Measurements from ENCODE around the gene VWDE.
"Not testable (repeated sequence)": the region's sequence is repeated elsewhere in the genome, so short reads cannot be mapped to it uniquely, and the experiment has no call there.

VWDE gene

DNA sequence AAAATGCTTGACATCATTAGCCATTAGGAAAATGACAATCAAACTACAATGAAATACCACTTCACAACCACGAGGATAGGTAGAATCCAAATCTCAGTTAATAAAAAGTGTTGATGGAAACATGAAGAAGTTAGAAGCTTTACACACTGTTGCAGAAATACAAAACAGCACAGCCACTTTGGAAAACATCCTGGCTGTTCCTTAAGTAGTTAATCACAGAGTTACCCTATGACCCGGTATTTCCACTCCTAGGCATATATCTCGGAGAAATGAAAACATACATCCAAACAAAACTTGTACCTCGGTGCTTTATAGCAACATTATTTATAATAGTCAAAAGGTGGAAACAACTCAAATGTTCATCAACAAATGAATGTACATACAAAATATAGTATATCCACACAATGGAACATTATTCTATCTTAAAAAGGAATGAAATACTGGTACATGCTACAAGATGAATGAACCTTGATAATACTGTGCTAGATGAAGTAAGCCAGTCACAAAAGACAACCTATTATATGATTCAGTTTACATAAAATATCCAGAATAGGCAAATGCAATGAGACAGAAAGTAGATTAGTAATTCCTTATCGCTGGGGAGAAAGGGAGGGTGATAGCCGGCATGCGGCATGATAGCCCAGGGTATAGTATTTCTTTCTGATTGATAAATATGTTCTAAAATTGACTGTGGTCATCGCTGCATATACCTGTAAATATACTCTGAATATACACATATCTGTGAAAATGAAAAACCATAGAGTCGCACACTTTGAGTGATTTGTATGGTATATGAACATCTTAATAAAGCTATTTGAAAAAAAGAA lies 1.9 kb downstream of the VWDE start:
- no peak for DNase-seq (ENCODE audit: low spot score)

- DNase-seq (ENCODE audit: low spot score), result no peak
Measured at GRCh38 chr7:12398186-12398585, 5.5 kb downstream of the VWDE start.

DNA sequence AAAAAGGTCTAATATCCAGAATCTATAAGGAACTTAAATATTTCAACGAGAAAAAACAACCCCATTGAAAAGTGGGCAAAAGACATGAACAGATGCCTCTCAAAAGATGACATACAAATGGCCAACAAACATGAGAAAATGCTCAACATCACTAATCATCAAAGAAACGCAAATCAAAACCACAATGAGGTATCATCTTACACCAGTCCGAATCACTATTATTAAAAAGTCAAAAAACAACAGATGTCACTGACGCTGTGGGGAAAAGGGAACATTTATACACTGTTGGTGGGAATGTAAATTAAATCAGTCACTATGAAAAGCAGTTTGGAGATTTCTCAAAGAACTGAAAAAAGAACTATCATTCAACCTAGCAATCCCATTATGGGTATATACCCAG lies 6.0 kb downstream of the VWDE start:
- no peak for DNase-seq (ENCODE audit: low spot score)

GRCh38 chr7:12396670-12397069 lies 7.0 kb downstream of the VWDE start:
- DNase-seq (ENCODE audit: low spot score), result not testable (repeated sequence)

DNA sequence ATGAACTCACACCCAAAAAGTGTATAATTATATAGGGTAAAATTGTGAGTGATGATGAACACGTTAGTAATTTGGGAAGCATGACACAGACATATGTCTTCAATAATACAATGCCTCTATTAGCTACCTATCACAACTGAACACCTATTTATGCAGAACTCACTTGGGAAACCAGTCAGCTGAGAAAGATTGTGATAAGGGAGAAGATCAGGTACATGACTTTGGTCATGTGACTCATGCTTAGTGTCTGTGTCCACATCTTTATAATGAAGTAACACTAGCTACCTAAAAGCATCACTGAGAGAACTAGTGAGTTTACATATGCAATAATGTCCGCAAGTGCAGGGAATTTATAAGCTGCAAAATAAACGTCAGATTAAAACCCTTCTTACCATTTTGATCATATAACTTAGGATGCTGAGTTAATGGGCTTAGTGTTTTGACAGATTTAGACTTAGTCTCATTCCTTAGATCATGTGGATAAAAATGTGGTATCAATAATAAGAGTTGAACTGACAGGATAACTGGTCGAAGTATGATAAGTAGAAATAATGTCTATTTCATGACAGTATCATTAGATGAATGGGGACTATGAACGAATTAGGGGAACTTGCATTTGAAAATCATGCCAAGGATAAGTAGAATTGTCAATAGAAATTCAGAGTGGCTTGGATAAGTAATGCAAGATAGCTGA lies 11.6 kb downstream of the VWDE start:
- no peak for DNase-seq (ENCODE audit: low spot score)

DNA sequence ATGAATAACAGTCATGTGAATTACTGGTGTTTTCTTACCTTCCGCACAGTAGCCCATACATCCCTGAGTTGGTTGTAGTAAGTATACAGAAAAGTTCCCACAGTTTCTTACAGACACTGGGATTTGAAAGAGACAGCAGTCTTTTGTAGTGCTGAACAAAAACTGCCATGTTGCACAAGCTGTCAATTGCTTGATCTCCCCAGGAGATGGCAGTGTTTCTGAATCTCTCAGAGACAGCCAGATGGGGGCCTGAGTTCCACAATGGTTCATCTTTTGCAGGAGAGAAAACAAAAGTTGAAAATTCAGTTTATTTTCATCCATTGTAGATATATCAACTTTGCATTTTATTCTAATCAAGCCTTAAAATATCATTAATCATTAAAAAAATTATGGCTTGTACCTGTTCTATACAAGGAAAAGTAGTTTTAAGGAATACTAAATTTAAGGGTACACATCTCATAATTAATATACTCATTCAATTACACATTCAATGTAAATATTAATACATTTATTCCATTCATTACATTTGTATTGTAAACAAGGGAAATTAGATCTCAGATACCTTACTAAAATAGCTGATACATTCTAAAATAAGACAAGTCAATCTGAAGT lies 14.5 kb downstream of the VWDE start:
- DNase-seq (ENCODE audit: low spot score), result peak; percentile 83

- DNase-seq (ENCODE audit: low spot score), result no peak
Measured at GRCh38 chr7:12386313-12386740, 17.3 kb downstream of the VWDE start.

- no peak for DNase-seq (ENCODE audit: low spot score)
Measured at GRCh38 chr7:12385364-12385786, 18.3 kb downstream of the VWDE start.

DNA sequence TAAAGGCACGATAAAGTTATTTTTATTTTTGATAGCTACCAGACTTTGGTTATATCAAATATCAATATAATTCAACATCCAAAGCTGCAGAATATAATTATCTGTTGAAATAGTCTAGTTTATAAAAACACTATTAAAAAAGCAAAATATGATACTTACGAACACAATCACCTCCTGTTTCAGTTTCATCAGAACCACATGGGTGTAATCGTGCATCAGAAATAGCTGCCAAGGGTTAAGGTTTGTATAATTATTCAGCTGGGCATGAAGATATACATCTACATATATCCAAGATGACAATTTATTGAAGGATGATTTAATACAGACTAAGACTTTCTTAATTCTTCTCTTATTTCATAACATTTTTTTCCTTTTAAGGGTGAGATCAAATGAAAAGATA lies 20.3 kb downstream of the VWDE start:
- no peak for DNase-seq (ENCODE audit: low spot score)

DNA sequence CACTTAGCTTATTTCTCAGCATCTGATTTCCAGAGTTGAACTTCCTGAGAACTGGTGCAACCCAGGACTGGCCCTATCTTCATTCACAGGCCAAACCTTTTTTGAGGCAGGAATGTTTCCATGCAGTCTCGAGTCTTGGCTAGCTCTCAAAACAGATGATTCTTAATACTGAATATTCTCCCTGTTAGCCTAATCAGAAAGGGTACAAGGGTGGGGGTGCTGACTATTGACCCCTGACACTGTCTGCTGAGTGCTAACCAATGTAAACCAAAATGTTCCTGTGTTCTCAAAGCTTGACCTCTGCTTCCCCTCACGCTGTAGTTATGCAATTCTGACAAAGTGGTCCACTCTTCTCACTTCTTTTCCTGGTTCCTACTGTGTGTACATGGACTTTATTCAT lies 25.3 kb downstream of the VWDE start:
- DNase-seq (ENCODE audit: low spot score), result no peak

- DNase-seq (ENCODE audit: low spot score), result no peak
Measured at GRCh38 chr7:12377406-12377805, 26.3 kb downstream of the VWDE start.

GRCh38 chr7:12373580-12374263 lies 29.9 kb downstream of the VWDE start:
- DNase-seq (ENCODE audit: low spot score), result no peak

GRCh38 chr7:12370249-12370648 lies 33.4 kb downstream of the VWDE start:
- no peak for DNase-seq (ENCODE audit: low spot score)

- no peak for DNase-seq (ENCODE audit: low spot score)
Measured at GRCh38 chr7:12369756-12370155, 33.9 kb downstream of the VWDE start.

DNA sequence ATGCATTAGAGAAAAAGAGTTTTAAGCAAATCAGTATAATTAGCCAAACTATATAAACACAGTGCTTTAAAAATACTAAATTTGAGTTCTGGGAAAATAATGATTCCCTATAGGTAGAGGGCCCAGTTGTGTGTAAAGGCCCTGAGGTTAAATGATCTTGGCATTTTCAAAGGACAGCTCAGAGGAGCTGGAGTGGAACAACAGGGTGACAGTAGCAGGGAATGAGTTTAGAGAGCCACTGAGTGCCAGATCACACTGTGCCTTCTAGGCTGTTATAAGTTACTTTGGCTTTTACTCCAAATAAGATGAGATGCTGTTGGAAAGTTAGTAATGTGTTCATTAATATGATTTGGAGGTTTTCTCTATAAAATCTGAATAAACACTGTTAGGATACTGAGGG lies 34.6 kb downstream of the VWDE start:
- DNase-seq (ENCODE audit: low spot score), result no peak

GRCh38 chr7:12360948-12361347 lies 42.7 kb downstream of the VWDE start:
- no peak for DNase-seq (ENCODE audit: low spot score)

DNA sequence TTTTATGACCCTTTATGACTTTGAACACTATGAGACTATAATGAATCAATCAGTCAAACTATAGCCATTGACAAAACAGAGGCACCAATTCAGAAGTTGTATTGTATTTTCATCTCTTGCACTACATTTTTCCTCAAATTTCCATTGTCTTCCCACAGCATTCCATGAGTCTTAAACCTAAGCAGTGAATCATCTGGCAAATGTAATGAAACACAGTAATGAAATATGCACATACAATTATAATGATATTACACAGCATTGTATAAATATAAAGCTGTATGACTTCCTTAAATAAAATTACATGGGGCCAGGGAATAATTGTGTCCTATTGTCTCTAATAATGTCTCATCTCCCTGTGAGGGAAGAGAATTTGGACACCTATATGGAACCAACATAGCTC lies 45.0 kb downstream of the VWDE start:
- DNase-seq (ENCODE audit: low spot score), result no peak

DNA sequence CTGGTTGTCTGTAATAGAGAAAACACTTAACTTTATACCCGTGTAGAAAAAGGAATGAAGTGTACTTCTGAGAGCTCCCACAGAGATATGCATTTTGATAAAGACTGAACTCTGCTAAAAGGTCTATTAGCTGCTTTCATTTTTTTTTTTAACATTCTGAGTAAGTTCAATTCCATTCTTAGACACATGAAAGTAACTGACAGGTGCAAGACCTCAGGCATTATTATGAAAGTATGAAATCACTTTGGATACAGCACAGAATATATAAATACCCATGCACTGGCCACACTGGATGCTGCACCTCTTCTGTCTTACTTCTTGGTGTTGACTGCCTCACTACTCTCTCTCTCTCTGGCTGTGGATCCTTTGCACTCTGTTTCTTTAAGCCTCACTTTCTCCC lies 46.2 kb downstream of the VWDE start:
- DNase-seq (ENCODE audit: low spot score), result no peak

DNA sequence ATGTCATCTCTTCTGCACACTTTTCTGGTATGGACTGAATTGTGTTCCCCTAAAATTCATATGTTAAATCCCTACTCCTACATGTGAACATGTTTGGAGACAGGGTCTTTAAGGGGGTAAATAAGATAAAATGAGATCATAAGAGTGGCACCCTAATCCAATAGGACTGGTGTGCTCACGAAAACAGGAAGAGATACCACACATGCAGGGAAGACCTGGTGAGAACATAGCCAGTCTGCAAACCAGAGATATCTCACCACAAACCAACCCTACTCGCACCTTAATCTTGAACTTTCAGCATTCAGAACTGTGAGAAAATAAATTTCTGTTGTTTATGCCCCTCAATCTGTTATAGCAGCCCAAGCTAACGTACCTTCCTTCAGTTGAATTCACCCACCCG lies 51.8 kb downstream of the VWDE start:
- DNase-seq (ENCODE audit: low spot score), result no peak

DNA sequence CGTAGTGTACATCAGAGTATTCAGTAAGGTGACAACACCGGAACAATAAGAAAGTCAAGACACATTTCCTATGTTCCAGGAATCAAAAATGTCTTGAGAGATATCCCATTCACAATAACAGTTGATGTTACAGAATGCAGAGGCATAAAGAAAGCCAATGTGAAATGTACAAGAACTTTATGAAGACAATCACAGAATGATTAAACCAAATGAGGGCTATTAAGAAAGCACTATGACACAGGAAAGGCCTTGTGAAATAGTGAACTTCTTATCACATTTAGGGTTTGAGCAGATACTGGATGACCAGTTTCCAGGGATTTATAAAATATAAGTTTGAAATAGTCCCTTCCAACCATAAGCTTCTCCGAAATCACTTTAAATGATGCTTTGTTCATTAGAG lies 52.7 kb downstream of the VWDE start:
- no peak for DNase-seq (ENCODE audit: low spot score)

DNA sequence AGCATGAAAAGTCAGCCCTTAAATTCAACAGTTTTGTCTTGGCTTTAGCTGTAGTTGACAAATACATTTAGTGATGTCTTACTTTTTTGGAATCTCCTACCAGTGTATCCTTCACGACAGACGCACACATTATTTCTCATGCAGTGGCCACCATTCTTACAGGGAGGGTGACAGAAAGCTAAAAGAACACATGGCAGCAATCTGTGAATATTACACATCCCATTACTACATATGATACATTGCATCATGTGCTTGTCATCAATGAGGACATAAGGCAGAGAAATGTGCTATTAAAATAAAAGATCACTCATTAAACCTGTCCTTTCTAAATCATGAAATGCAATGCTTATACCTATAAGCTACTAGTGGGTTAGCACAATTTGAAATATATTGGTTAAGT lies 66.6 kb downstream of the VWDE start:
- no peak for DNase-seq (ENCODE audit: low spot score)

- DNase-seq (ENCODE audit: low spot score), result no peak
Measured at GRCh38 chr7:12328888-12329770, 74.5 kb downstream of the VWDE start.
